Mesenchymal stem cell (in vitro differentiated cells and primary cell): ENCODE measurements around the gene SLC6A18.

Source experiments
- DNase-seq: peaks from one replicate; pipeline ENCODE4 v3.0.0-alpha.2; 2013
- H2AFZ ChIP-seq: one replicate; pipeline ENCODE4 v1.6.1; 2013; ENCODE audit warnings: low read depth, mild to moderate bottlenecking, control low read depth, inconsistent platforms, low read length, moderate library complexity
- H2AK5ac ChIP-seq: 2 replicates; pipeline ENCODE4 v1.6.1; 2013; ENCODE audit warnings: low read length, moderate library complexity, mild to moderate bottlenecking, inconsistent platforms; ENCODE audit not compliant: severe bottlenecking
- H2BK120ac ChIP-seq: one replicate; pipeline ENCODE4 v1.6.1; 2013; ENCODE audit warnings: low read depth, mild to moderate bottlenecking, inconsistent platforms, low read length, moderate library complexity
- H2BK12ac ChIP-seq, 2 experiments: one replicate each; pipeline ENCODE4 v1.6.1; 2013; ENCODE audit warnings: inconsistent platforms in 2 of 2, low read length in 2 of 2, mild to moderate bottlenecking in 2 of 2, moderate library complexity in 2 of 2, control low read depth in 1 of 2
- H2BK15ac ChIP-seq: one replicate; pipeline ENCODE4 v1.6.1; 2013; ENCODE audit warnings: mild to moderate bottlenecking, low read depth, inconsistent platforms; ENCODE audit not compliant: poor library complexity, severe bottlenecking
- H2BK5ac ChIP-seq: 2 replicates; pipeline ENCODE4 v1.6.1; 2013; ENCODE audit warnings: low read depth, mild to moderate bottlenecking, low read length, control low read depth, inconsistent platforms; ENCODE audit not compliant: poor library complexity, severe bottlenecking
- H3K14ac ChIP-seq, 2 experiments: one replicate each; pipeline ENCODE4 v1.6.1; 2013; ENCODE audit warnings: inconsistent platforms in 2 of 2, low read length in 2 of 2, control low read depth in 1 of 2, mild to moderate bottlenecking in 1 of 2, moderate library complexity in 1 of 2
- H3K18ac ChIP-seq, 2 experiments: one replicate each; pipeline ENCODE4 v1.6.1; 2013; ENCODE audit warnings: inconsistent platforms in 2 of 2, low read length in 2 of 2, control low read depth in 1 of 2, low read depth in 1 of 2, mild to moderate bottlenecking in 1 of 2
- H3K23ac ChIP-seq, 2 experiments: one replicate each; pipeline ENCODE4 v1.6.1; 2013; ENCODE audit warnings: inconsistent platforms in 2 of 2, low read length in 2 of 2, mild to moderate bottlenecking in 2 of 2, moderate library complexity in 2 of 2, control low read depth in 1 of 2
- H3K27ac ChIP-seq: 2 replicates; pipeline ENCODE4 v1.5.1; 2013; ENCODE audit warnings: mild to moderate bottlenecking, moderate library complexity, low read length, control low read depth, inconsistent platforms; ENCODE audit not compliant: poor library complexity, severe bottlenecking
- H3K27me3 ChIP-seq, 2 experiments: 2 replicates each; pipeline versions ENCODE4 v1.6.1 to v1.7.0; 2013; ENCODE audit warnings: low read length in 2 of 2, mild to moderate bottlenecking in 2 of 2, moderate library complexity in 2 of 2, control low read depth in 1 of 2, inconsistent platforms in 1 of 2; ENCODE audit not compliant: control insufficient read depth in 1 of 2, insufficient read depth in 1 of 2
- H3K36me3 ChIP-seq, 2 experiments: 2 replicates each; pipeline versions ENCODE4 v1.6.1 to v1.7.0; 2013; ENCODE audit warnings: low read length in 2 of 2, control low read depth in 1 of 2, inconsistent platforms in 1 of 2, low read depth in 1 of 2, mild to moderate bottlenecking in 1 of 2; ENCODE audit not compliant: insufficient read depth in 2 of 2, control insufficient read depth in 1 of 2
- H3K4ac ChIP-seq, 2 experiments: one replicate each; pipeline ENCODE4 v1.6.1; 2013; ENCODE audit warnings: inconsistent platforms in 2 of 2, low read length in 2 of 2, mild to moderate bottlenecking in 2 of 2, moderate library complexity in 2 of 2, control low read depth in 1 of 2, low read depth in 1 of 2
- H3K4me1 ChIP-seq: 2 replicates; pipeline ENCODE4 v1.6.1; 2013; ENCODE audit warnings: low read depth, low read length, control low read depth; ENCODE audit not compliant: control insufficient read depth, insufficient read depth
- H3K4me2 ChIP-seq: 2 replicates; pipeline ENCODE4 v1.6.1; 2013; ENCODE audit warnings: low read length, mild to moderate bottlenecking, inconsistent platforms; ENCODE audit not compliant: poor library complexity, severe bottlenecking
- H3K4me3 ChIP-seq, 2 experiments: 2 replicates each; pipeline versions ENCODE4 v1.5.1 to v1.7.0; 2013; ENCODE audit warnings: low read length in 2 of 2, mild to moderate bottlenecking in 2 of 2, control low read depth in 1 of 2, low read depth in 1 of 2; ENCODE audit not compliant: insufficient read depth in 1 of 2
- H3K79me1 ChIP-seq: replicated peaks from 2 replicates; pipeline ENCODE4 v1.6.1; 2013; ENCODE audit warnings: mild to moderate bottlenecking, control low read depth, low read length, inconsistent platforms; ENCODE audit not compliant: poor library complexity, severe bottlenecking
- H3K9ac ChIP-seq: 2 replicates; pipeline ENCODE4 v1.7.0; 2013; ENCODE audit warnings: mild to moderate bottlenecking, low read length, moderate library complexity
- H3K9me3 ChIP-seq: 2 replicates; pipeline ENCODE4 v1.7.0; 2013; ENCODE audit warnings: mild to moderate bottlenecking, low read length; ENCODE audit not compliant: control insufficient read depth
- H4K8ac ChIP-seq: one replicate; pipeline ENCODE4 v1.6.1; 2013; ENCODE audit warnings: inconsistent platforms, mild to moderate bottlenecking, low read length, moderate library complexity
- H4K91ac ChIP-seq: one replicate; pipeline ENCODE4 v1.6.1; 2013; ENCODE audit warnings: mild to moderate bottlenecking, low read length, inconsistent platforms
- WGBS: methylation state at CpG from one replicate; pipeline ENCODE4 v1.1.7; 2013; ENCODE audit warnings: mixed read lengths; 5-methylcytosine and 5-hydroxymethylcytosine counted together

Gene SLC6A18

DNA sequence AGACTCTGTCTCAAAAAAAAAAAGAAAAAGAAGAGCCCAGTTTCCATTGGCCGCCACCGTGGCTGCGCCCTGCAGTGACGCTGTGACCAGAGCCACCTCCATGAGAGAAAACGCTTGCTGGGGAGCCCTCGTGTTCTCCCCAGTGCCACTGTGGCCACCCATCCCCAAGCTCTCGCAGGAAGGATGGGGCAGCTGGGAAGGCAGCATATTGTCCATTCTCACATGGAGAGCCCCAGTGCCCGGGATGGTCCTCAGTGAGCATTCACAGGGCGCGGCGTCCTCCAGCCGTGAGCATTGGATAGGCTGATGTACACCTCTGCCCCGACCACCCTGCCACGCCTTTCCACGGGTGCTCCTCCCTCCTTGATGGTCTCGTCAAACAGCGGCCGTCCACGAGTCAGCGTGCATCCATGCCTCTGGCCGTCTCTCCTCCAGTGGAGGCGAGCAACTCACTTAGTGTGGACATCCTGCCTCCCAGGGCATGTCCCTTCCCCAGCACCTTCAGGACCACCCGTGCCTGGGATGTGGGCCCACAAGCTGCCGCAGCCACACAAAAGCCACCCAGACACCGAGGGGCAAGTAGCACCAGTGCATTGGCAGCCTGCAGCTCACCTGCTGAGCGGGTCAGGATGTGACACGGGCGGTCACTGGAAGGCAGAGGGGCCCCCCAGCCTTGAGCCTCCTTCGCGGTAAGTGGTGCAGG is 47.2 kb upstream of the SLC6A18 start:
- Histone ChIP-seq H3K36me3 (no peaks in the 10 kb centered on the region), H3K9ac (no peak overlapping the region), H2AFZ (no peak overlapping the region), H2BK12ac (no peak overlapping the region), H3K23ac (no peak overlapping the region), H2AK5ac (no peak overlapping the region), H3K27ac (no peak overlapping the region), H3K14ac (no peak overlapping the region), H3K18ac (no peak overlapping the region), H2BK5ac (no peak overlapping the region), H3K4me3 (no peak overlapping the region), H3K4me1 (no peaks in the 10 kb centered on the region), H2BK120ac (no peak overlapping the region), H3K4me2 (no peak overlapping the region), H3K9me3 (no peaks in the 10 kb centered on the region), H4K8ac (no peak overlapping the region), H3K4ac (no peak overlapping the region), H4K91ac (no peak overlapping the region), H3K27me3 (peaks cover 6 to 33% of the 10 kb centered on the region in 2 experiments), H3K79me1 (no peaks in the 10 kb centered on the region), H2BK15ac (no peak overlapping the region)
- no peak for DNase-seq
- 92% methylated on average over 26 of the region's 30 CpGs for WGBS

DNA sequence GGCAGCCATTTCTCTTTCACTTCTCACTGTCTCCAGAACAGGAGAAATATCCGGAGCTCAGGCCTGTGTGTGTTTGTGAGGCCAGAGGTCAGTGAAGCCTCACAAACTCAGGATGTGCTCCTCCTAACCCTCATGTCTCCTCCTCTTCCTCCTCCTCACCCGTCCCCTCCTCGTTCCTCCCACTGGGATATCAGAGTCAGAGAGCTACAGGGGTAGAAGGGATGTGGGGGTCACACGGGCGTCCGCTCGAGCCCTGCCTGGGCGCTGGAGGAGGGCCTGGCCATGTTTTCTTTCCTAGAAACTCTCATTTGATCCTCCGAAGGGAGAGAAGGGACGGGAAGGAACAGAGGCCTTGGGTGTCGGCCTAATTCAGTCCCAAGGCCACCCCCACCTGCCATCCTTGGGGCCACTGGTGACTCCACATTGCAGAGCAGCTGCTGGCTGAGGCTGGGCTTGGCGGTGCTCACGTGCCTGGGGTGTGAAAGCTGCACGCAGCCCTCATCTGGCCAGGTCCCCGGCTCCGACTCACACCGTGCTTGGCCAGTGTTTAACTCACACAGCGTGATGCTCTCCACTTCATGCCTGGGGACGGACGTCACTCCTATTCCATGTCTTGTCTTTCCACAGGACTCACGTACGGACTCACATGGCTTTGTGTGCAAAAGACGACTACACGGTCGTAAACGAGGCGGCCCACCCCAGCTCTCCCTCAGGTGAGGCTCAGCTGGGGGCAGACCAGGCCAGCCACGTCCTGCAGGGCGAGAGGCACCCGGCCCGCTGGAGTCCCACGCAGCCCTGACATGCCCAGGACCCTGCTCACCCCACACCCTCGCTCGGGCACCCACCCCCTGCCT is 46.4 kb upstream of the SLC6A18 start:
- no peak overlapping the region for H3K9ac ChIP-seq
- DNase-seq, result no peak
- H3K4me1 ChIP-seq, result no peaks in the 10 kb centered on the region
- H4K91ac ChIP-seq, result no peak overlapping the region
- no peaks in the 10 kb centered on the region for H3K9me3 ChIP-seq
- no peak overlapping the region for H3K4ac ChIP-seq
- no peak overlapping the region for H3K4me2 ChIP-seq
- H2BK12ac ChIP-seq, result no peak overlapping the region
- H2AFZ ChIP-seq, result no peak overlapping the region
- no peaks in the 10 kb centered on the region for H3K79me1 ChIP-seq
- H3K4me3 ChIP-seq, result no peak overlapping the region
- H3K27ac ChIP-seq, result no peak overlapping the region
- no peak overlapping the region for H2BK120ac ChIP-seq
- H3K27me3 ChIP-seq, result peaks cover 13 to 37% of the 10 kb centered on the region in 2 experiments
- no peaks in the 10 kb centered on the region for H3K36me3 ChIP-seq
- no peak overlapping the region for H3K14ac ChIP-seq
- H3K23ac ChIP-seq, result no peak overlapping the region
- WGBS, result 90% methylated on average over 30 of the region's 34 CpGs
- H3K18ac ChIP-seq, result no peak overlapping the region
- no peak overlapping the region for H2BK15ac ChIP-seq
- no peak overlapping the region for H4K8ac ChIP-seq
- no peak overlapping the region for H2BK5ac ChIP-seq
- H2AK5ac ChIP-seq, result no peak overlapping the region

DNA sequence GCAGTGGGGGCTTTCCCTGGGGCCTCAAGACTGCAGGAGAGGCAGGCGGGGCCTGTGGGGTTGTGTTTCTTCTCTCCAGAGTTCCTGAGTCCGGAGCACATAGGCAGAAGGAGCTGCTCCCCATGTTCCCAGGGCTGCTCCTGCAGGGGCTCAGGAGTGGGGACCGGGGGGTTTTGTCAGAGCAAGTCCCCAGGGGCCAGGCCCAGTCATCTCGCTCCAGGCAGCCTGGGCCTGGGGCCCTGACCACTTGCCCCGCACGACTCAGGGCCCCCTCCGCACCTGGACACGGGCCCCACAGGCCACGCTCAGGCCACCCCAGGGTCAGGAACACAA is 45.8 kb upstream of the SLC6A18 start:
- Histone ChIP-seq H3K9me3 (no peaks in the 10 kb centered on the region), H3K4me1 (no peaks in the 10 kb centered on the region), H2BK5ac (no peak overlapping the region), H3K4ac (no peak overlapping the region), H2AFZ (no peak overlapping the region), H4K8ac (no peak overlapping the region), H3K4me3 (no peak overlapping the region), H3K27ac (no peak overlapping the region), H3K36me3 (no peaks in the 10 kb centered on the region), H3K9ac (no peak overlapping the region), H3K14ac (no peak overlapping the region), H2BK12ac (no peak overlapping the region), H3K4me2 (no peak overlapping the region), H3K23ac (no peak overlapping the region), H4K91ac (no peak overlapping the region), H2BK15ac (no peak overlapping the region), H3K79me1 (no peaks in the 10 kb centered on the region), H3K27me3 (peaks cover 15 to 37% of the 10 kb centered on the region in 2 experiments), H2AK5ac (no peak overlapping the region), H3K18ac (no peak overlapping the region), H2BK120ac (no peak overlapping the region)
- 90% methylated on average over 8 of the region's 9 CpGs for WGBS
- DNase-seq, result no peak

DNA sequence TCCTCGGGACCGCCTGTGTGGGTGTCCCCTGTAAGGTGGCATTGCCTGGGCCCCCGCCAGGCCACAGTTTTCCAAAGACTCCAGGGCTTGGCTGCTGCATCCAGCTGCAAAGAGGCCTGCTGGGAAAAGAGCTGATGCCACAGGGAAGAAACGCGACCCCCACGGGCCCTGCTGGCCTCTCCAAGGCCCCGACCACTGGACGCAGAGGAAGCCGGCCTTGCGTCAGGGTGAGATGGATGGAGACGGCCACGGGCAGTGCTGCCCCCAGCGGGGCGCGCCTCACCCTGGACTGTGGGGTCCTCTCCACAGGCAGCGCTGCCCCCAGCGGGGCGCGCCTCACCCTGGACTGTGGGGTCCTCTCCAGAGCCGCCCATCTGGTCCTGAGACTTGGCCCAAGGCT is 45.1 kb upstream of the SLC6A18 start:
- Histone ChIP-seq H2BK120ac (no peak overlapping the region), H4K91ac (no peak overlapping the region), H3K4me2 (no peak overlapping the region), H2BK5ac (no peak overlapping the region), H3K9me3 (no peaks in the 10 kb centered on the region), H2AFZ (no peak overlapping the region), H3K4me3 (no peak overlapping the region), H3K79me1 (no peaks in the 10 kb centered on the region), H3K18ac (no peak overlapping the region), H2BK15ac (no peak overlapping the region), H3K27ac (no peak overlapping the region), H3K23ac (no peak overlapping the region), H3K4ac (no peak overlapping the region), H3K27me3 (peaks cover 15 to 32% of the 10 kb centered on the region in 2 experiments), H3K36me3 (no peaks in the 10 kb centered on the region), H2AK5ac (no peak overlapping the region), H2BK12ac (no peak overlapping the region), H3K4me1 (no peaks in the 10 kb centered on the region), H3K14ac (no peak overlapping the region), H4K8ac (no peak overlapping the region), H3K9ac (no peak overlapping the region)
- 95% methylated on average over 20 of the region's 20 CpGs for WGBS
- no peak for DNase-seq
